ENCODE data around the gene ATF7. TPM values are rescaled to one million over a fixed set of nuclear protein-coding genes. Genes with fewer than 3 reads are reported as not detected.

ATF7 gene
- total and polyA plus RNA-seq, 2 donors (not counting 3 experiments of a cell fraction or from before 2014, with no cell fraction given) = 36.0 to 68.5 TPM

- H3K9me3 ChIP-seq (replicated peaks; ENCODE audit: control insufficient read depth, insufficient read depth, low read length) = no peaks in the 10 kb centered on the region
- H3K36me3 ChIP-seq (ENCODE audit: control insufficient read depth in 2 of 2, extremely low read depth in 1 of 2, insufficient read depth in 2 of 2, low read length in 2 of 2) = peaks cover 0 to 2% of the 10 kb centered on the region in 2 experiments
- H3K4me3 ChIP-seq (replicated peaks in 1 of 3; ENCODE audit: insufficient read depth in 1 of 3, low read depth in 1 of 3, low read length in 3 of 3) = no peak overlapping the region
- no peak for FAIRE-seq
- CTCF ChIA-PET = interaction anchor here (1.1 to 1.6 kb wide), 3 partner anchors 23 to 90 kb away, joined by 3 read pairs; partner anchors contain the start of gene ATP5MC2
- intact Hi-C loops (cut with micrococcal nuclease) = no loop called here
- H3K79me2 ChIP-seq (ENCODE audit: control insufficient read depth, insufficient read depth, low read length) = peaks cover 44% of the 10 kb centered on the region
- H3K27ac ChIP-seq (ENCODE audit: insufficient read depth, low read depth, low read length) = no peak overlapping the region
- BruUV-seq (replicated peaks) = no TSS peak
- peaks cover 8% of the 10 kb centered on the region for H3K4me1 ChIP-seq (ENCODE audit: control insufficient read depth, extremely low read depth, insufficient read depth, low read length)
- H3K4me2 ChIP-seq (ENCODE audit: insufficient read depth, low read length) = no peak overlapping the region
- dilution Hi-C loops (cut with MboI; ENCODE audit: extremely low pct_ligation_motif_present, low sequenced_read_pairs) = no loop called here
- DNase-seq (ENCODE audit: low read depth, low spot score) = no peak
- no peak overlapping the region for H3K9ac ChIP-seq (replicated peaks; ENCODE audit: extremely low read depth, insufficient read depth, low read length)
- no peak overlapping the region for H2AFZ ChIP-seq (ENCODE audit: low read depth, low read length)
- H3K27me3 ChIP-seq (ENCODE audit: control insufficient read depth in 2 of 2, insufficient read depth in 2 of 2, low read length in 2 of 2) = no peaks in the 10 kb centered on the region
- TF ChIP-seq MYC (IDR thresholded peaks at IDR 0.05; ENCODE audit: low read depth, low read length) = no peak
- no peak for TF ChIP-seq CTCF (IDR thresholded peaks at IDR 0.05; ENCODE audit: extremely low read depth in 1 of 2, insufficient read depth in 1 of 2, low read depth in 1 of 2, low read length in 2 of 2)
- POLR2A ChIA-PET = interaction anchor here (0.7 kb wide), 1 partner anchor 20 kb away, joined by 3 read pairs; no protein-coding TSS in a partner anchor
- no peaks in the 10 kb centered on the region for H4K20me1 ChIP-seq (replicated peaks; ENCODE audit: control insufficient read depth, extremely low read depth, insufficient read depth, low read length)
- no peaks in the 10 kb centered on the region for H3K9me1 ChIP-seq (replicated peaks; ENCODE audit: control insufficient read depth, extremely low read depth, insufficient read depth, low read length)
Observed at GRCh38 chr12:53585448-53586125, 40.6 kb downstream of the ATF7 start.

GRCh38 chr12:53579545-53579955, 46.6 kb downstream of the ATF7 start:
- DNase-seq (ENCODE audit: low read depth, low spot score) (no peak), FAIRE-seq (no peak)
- ChIA-PET CTCF (interaction anchor here (1.8 kb wide), 1 partner anchor 36 kb away, joined by 5 read pairs; no protein-coding TSS in a partner anchor), POLR2A (no interaction called here)
- H3K27ac ChIP-seq (ENCODE audit: insufficient read depth, low read depth, low read length) = no peak overlapping the region
- H4K20me1 ChIP-seq (replicated peaks; ENCODE audit: control insufficient read depth, extremely low read depth, insufficient read depth, low read length) = no peaks in the 10 kb centered on the region
- H3K4me3 ChIP-seq (replicated peaks in 1 of 3; ENCODE audit: insufficient read depth in 1 of 3, low read depth in 1 of 3, low read length in 3 of 3) = no peak overlapping the region
- H3K4me1 ChIP-seq (ENCODE audit: control insufficient read depth, extremely low read depth, insufficient read depth, low read length) = no peaks in the 10 kb centered on the region
- intact Hi-C loops (cut with micrococcal nuclease) (no loop called here), dilution Hi-C loops (cut with MboI; ENCODE audit: extremely low pct_ligation_motif_present, low sequenced_read_pairs) (no loop called here)
- no peaks in the 10 kb centered on the region for H3K27me3 ChIP-seq (ENCODE audit: control insufficient read depth in 2 of 2, insufficient read depth in 2 of 2, low read length in 2 of 2)
- H2AFZ ChIP-seq (ENCODE audit: low read depth, low read length) = no peak overlapping the region
- H3K9me1 ChIP-seq (replicated peaks; ENCODE audit: control insufficient read depth, extremely low read depth, insufficient read depth, low read length) = no peaks in the 10 kb centered on the region
- no peak overlapping the region for H3K4me2 ChIP-seq (ENCODE audit: insufficient read depth, low read length)
- no peaks in the 10 kb centered on the region for H3K9me3 ChIP-seq (replicated peaks; ENCODE audit: control insufficient read depth, insufficient read depth, low read length)
- no peak overlapping the region for H3K9ac ChIP-seq (replicated peaks; ENCODE audit: extremely low read depth, insufficient read depth, low read length)
- TF ChIP-seq JUN (IDR thresholded peaks at IDR 0.05; ENCODE audit: borderline replicate concordance, insufficient read depth, insufficient read length, low read depth) (no peak), POLR2AphosphoS5 (IDR thresholded peaks at IDR 0.05; ENCODE audit: insufficient read depth, low read depth, low read length) (no peak), MYC (IDR thresholded peaks at IDR 0.05; ENCODE audit: low read depth, low read length) (no peak), MAX (IDR thresholded peaks at IDR 0.05; ENCODE audit: insufficient read depth, insufficient read length) (no peak), GATA2 (IDR thresholded peaks at IDR 0.05; ENCODE audit: insufficient read depth, insufficient read length, low read depth, low read length) (no peak), FOS (IDR thresholded peaks at IDR 0.05; ENCODE audit: borderline replicate concordance, insufficient read depth, low read length) (no peak), EZH2 (IDR thresholded peaks at IDR 0.05; ENCODE audit: borderline replicate concordance, low read depth, low read length, severe bottlenecking) (no peak), CTCF (IDR thresholded peaks at IDR 0.05; ENCODE audit: extremely low read depth in 1 of 2, insufficient read depth in 1 of 2, low read depth in 1 of 2, low read length in 2 of 2) (no peak), POLR2A (IDR thresholded peaks at IDR 0.05; ENCODE audit: low read depth, low read length) (no peak)
- H3K36me3 ChIP-seq (ENCODE audit: control insufficient read depth in 2 of 2, extremely low read depth in 1 of 2, insufficient read depth in 2 of 2, low read length in 2 of 2) = no peaks in the 10 kb centered on the region
- BruUV-seq (replicated peaks) = no TSS peak
- peaks cover 20% of the 10 kb centered on the region for H3K79me2 ChIP-seq (ENCODE audit: control insufficient read depth, insufficient read depth, low read length)
